Thyroid gland (tissue), 4 donors: ENCODE results near the gene SPRR1A. TPM values are rescaled to one million over a fixed set of nuclear protein-coding genes. Genes with fewer than 3 reads are reported as not detected.

Experiments used
- DNase-seq, 2 donors: peaks; one replicate each; pipeline ENCODE4 v3.0.0-alpha.2; 2019
- H3K27ac ChIP-seq, 3 donors: fragments of 200-600 bp; sonication (generic); 1 replicate in 2 of 3; 2 replicates in 1 of 3; pipeline ENCODE4 v1.5.1; 2016 to 2019; ENCODE audit warnings: mild to moderate bottlenecking in 1 of 3, moderate library complexity in 1 of 3
- H3K27me3 ChIP-seq: fragments of 200-600 bp; sonication (generic); one replicate; pipeline ENCODE4 v1.5.1; 2019
- H3K36me3 ChIP-seq, 2 donors: fragments of 200-600 bp; sonication (generic); one replicate each; pipeline ENCODE4 v1.5.1; 2016 to 2019
- H3K4me1 ChIP-seq, 2 donors: fragments of 200-600 bp; sonication (generic); one replicate each; pipeline ENCODE4 v1.5.1; 2017 to 2019
- H3K4me3 ChIP-seq, 3 donors: fragments of 200-600 bp; sonication (generic); replicated peaks in 1 of 3; 1 replicate in 2 of 3; 2 replicates in 1 of 3; pipeline ENCODE4 v1.5.1; 2016; ENCODE audit warnings: mild to moderate bottlenecking in 1 of 3
- H3K9me3 ChIP-seq: fragments of 200-600 bp; sonication (generic); one replicate; pipeline ENCODE4 v1.5.1; 2017
- CTCF ChIP-seq, 6 experiments: fragments of 200-600 bp in 3 of 6; fragments of 450-650 bp in 3 of 6; sonication (generic) in 3 of 6; IDR thresholded peaks; one replicate each; pipeline ENCODE4 v1.5.1; 2016 to 2019; ENCODE audit warnings: antibody characterized with exemption in 6 of 6, mild to moderate bottlenecking in 2 of 6, inconsistent platforms in 1 of 6, moderate library complexity in 1 of 6
- POLR2A ChIP-seq, 2 donors: fragments of 450-650 bp; IDR thresholded peaks; one replicate each; pipeline ENCODE4 v1.6.1; 2017; ENCODE audit warnings: antibody characterized with exemption in 2 of 2, mild to moderate bottlenecking in 2 of 2, moderate library complexity in 1 of 2
- WGBS, 2 donors: methylation state at CpG; one replicate each; pipeline ENCODE4 v1.1.5; 2017; 5-methylcytosine and 5-hydroxymethylcytosine counted together
- intact Hi-C: fragments of 100-400 bp; cut with DNase I; formaldehyde crosslinking; loops from one replicate; pipeline ENCODE4 v1.15.1; 2023
- total RNA-seq, 4 donors: library from RNA; depleted of rRNA; stranded (reverse); fragments of >200 nt; gene quantifications; one replicate each; pipeline ENCODE4 v1.2.3, GENCODE V29; 2016

SPRR1A gene
- total RNA-seq, 4 donors from 2014 or later, result not detected

DNA sequence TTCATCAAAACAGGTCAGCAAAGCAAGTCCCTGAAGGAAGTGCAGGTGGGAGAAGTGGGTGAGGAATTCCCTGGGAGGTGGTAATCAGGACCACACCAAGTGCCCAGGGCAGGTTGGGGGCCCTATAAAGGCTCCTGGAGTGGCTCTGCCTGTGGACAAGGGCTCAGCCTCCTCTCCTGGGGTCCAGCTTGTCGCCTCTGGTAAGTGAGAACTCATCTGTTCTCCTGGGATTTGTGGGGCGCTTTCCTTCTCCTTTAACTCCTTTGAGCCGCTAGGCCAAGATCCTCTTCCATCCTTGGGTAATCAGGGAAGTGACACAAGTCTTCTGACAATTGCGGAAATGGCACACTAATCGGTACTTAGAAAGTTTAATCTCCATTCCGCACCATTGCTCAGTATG is 13.4 kb upstream of the SPRR1A start, which contains the start of gene SPRR4:
TSS of gene SPRR4 (plus strand) at position 154 of the 400 bp plus-strand sequence. CDS start 1,243 bp downstream, outside the sequence.
- H3K4me1 ChIP-seq, result no peaks in the 10 kb centered on the region
- intact Hi-C loops, result no loop called here
- DNase-seq, result no peak
- no peaks in the 10 kb centered on the region for H3K9me3 ChIP-seq
- H3K27ac ChIP-seq, result no peak within 1 kb of the TSS
- H3K36me3 ChIP-seq, result no peaks in the 10 kb centered on the region
- TF ChIP-seq POLR2A (IDR thresholded peaks at IDR 0.05), result no peak
- no peak for TF ChIP-seq CTCF (IDR thresholded peaks at IDR 0.05)
- H3K27me3 ChIP-seq, result no peaks in the 10 kb centered on the region
- 72 to 80% methylated on average over 6 of the region's 6 CpGs for WGBS, 2 donors
- no peak within 1 kb of the TSS for H3K4me3 ChIP-seq

DNA sequence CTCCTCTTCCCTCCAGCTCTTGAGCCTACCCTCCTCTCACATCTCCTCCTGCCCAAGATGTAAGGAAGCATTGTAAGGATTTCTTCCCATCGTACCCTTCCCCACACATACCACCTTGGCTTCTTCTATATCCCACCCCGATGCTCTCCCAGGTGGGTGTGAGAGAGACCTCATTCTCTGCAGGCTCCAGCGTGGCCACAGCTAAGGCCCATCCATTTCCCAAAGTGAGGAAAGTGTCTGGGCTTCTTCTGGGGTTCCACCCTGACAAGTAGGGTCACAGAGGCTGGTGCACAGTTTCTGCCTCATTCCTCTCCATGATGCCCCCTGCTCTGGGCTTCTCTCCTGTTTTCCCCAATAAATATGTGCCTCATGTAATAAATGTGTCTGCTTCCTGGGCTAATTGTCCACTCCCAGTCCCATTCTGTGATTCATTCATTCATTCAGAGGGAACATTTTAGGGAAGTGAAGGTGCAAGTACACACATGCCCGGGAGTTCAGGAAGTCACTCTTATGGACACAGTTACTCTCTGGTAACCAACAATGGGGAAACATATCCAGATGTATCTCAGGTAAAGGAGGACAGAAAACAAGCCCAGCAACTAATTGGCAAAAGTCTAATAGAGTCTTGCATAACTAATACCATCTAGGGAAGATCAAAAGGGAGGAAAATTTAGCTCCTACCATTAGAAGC is 11.5 kb upstream of the SPRR1A start:
- no peak for TF ChIP-seq CTCF (IDR thresholded peaks at IDR 0.05)
- TF ChIP-seq POLR2A (IDR thresholded peaks at IDR 0.05), result no peak
- H3K9me3 ChIP-seq, result no peaks in the 10 kb centered on the region
- intact Hi-C loops, result no loop called here
- no peaks in the 10 kb centered on the region for H3K36me3 ChIP-seq
- H3K27ac ChIP-seq, result no peak overlapping the region
- no peaks in the 10 kb centered on the region for H3K27me3 ChIP-seq
- 77 to 85% methylated on average over 4 of the region's 4 CpGs for WGBS, 2 donors
- H3K4me1 ChIP-seq, result no peaks in the 10 kb centered on the region
- DNase-seq, result no peak
- no peak overlapping the region for H3K4me3 ChIP-seq

GRCh38 chr1:152976688-152977087 is 7.2 kb upstream of the SPRR1A start:
- TF ChIP-seq POLR2A (IDR thresholded peaks at IDR 0.05) (no peak), CTCF (IDR thresholded peaks at IDR 0.05) (no peak)
- WGBS, 2 donors, result 77 to 79% methylated on average over 1 of the region's 1 CpG
- Histone ChIP-seq H3K4me3 (no peak overlapping the region), H3K4me1 (no peaks in the 10 kb centered on the region), H3K9me3 (no peaks in the 10 kb centered on the region), H3K27ac (no peak overlapping the region), H3K27me3 (no peaks in the 10 kb centered on the region), H3K36me3 (no peaks in the 10 kb centered on the region)
- DNase-seq, result no peak
- intact Hi-C loops, result no loop called here

- Histone ChIP-seq H3K9me3 (no peaks in the 10 kb centered on the region), H3K4me1 (no peaks in the 10 kb centered on the region), H3K27me3 (no peaks in the 10 kb centered on the region), H3K4me3 (no peak overlapping the region), H3K36me3 (no peaks in the 10 kb centered on the region), H3K27ac (no peak overlapping the region)
- TF ChIP-seq CTCF (IDR thresholded peaks at IDR 0.05) (no peak), POLR2A (IDR thresholded peaks at IDR 0.05) (no peak)
- intact Hi-C loops, result no loop called here
- DNase-seq, result no peak
Measured at GRCh38 chr1:152977614-152978013, 6.3 kb upstream of the SPRR1A start.

GRCh38 chr1:152980676-152981075 is 3.2 kb upstream of the SPRR1A start:
- WGBS, 2 donors, result 64 to 85% methylated on average over 1 of the region's 1 CpG
- no peaks in the 10 kb centered on the region for H3K27me3 ChIP-seq
- TF ChIP-seq POLR2A (IDR thresholded peaks at IDR 0.05) (no peak), CTCF (IDR thresholded peaks at IDR 0.05) (no peak)
- intact Hi-C loops, result no loop called here
- DNase-seq, result no peak
- H3K36me3 ChIP-seq, result no peaks in the 10 kb centered on the region
- no peak overlapping the region for H3K4me3 ChIP-seq
- no peaks in the 10 kb centered on the region for H3K4me1 ChIP-seq
- no peaks in the 10 kb centered on the region for H3K9me3 ChIP-seq
- no peak overlapping the region for H3K27ac ChIP-seq
